T47D (cell line): ENCODE data around the gene PPP1R12C.

Experiments used
- DNase-seq, 2 experiments: peaks; one replicate each; pipeline versions ENCODE4 v3.0.0 to v3.0.0-alpha.2; 2011 to 2012; ENCODE audit warnings: low read depth in 1 of 2, low spot score in 1 of 2
- JUND ChIP-seq: IDR thresholded peaks from 2 replicates; pipeline ENCODE4 v1.6.1; 2012; ENCODE audit warnings: low read depth
- in situ Hi-C: cut with HindIII; loops from 2 replicates; pipeline ENCODE4 v1.10.0; 2016; ENCODE audit warnings: low sequenced_read_pairs, low pct_unique_long_range_greater_than_20kb

PPP1R12C gene

DNA sequence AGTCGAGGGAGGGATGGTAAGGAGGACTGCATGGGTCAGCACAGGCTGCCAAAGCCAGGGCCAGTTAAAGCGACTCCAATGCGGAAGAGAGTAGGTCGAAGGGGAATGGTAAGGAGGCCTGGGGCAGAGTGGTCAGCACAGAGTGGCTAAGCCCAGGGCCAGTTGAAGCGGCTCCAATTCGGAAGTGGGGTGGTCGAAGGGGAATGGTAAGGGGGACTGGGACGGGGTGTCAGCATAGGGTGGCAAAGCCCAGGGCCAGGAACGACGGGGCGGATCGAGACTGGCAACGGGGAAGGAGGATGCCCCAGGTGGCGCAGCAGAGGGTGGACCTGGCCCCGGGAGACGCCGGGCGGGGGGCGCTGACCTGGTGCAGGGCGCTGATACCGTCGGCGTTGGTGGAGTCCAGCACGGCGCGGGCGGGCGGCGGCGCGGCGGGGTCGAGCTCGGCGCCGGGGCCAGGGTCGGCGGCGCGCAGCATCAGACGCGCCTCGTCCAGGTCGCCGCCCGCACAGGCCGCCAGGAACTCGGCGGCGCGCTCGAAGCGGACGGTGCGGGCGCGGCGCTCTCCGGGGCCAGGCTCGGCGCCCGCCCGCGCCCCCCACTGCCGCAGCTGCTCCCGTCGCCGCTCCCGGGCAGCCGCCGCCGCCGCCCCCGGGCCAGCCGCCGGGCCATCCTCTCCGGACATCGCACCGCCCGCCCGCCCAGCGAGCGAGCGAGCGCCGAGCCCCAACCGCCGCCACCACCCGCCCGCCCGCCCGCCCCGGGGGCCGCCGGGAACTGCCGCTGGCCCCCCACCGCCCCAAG, at the start of gene PPP1R12C:
TSS of gene PPP1R12C (minus strand) at position 779 of the 804 bp plus-strand sequence. CDS start at position 685, 94 bp downstream.
- no peak for DNase-seq
- TF ChIP-seq JUND = no peak
- in situ Hi-C loops = no loop called here

DNA sequence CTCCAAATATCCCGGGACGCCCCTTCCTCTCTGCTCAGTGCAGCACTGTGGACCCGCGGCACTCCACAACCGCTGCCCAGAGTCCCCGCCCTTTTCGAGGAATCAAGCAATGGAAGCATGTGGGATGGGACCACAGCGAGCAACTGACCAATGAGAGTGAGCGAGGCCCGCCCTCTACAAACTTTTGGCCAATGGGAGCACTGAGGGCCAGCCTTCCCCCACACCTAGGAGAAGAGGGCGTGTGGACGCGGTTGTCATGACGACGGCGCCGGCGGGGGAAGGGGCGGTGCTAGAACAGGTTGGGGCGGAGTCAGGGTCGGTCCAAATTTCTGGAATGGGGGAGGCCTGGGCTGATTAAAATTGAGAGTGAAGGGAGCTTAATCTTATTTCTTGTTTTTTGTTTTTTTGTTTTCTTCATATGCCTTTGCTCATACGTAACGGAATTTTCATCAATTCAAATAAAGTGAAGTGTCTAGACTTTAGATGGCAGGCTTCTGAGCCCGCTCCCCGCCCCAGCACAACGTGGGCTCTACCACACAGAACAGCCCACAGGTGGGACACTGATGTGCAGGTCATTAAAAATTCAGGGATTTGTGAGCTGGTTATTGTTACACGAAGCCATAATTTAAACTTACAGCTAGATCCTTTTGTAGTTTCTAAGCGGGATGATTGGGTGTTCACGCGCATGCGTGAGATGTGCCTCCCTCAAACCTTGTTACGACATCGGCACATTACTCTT, 49.3 kb upstream of the PPP1R12C start, which contains the start of gene DNAAF3:
TSS of gene DNAAF3 (minus strand) at position 84 of the 739 bp plus-strand sequence. CDS start 200 bp downstream, outside the sequence.
- no peak for TF ChIP-seq JUND
- peak; percentile 98 for DNase-seq
- in situ Hi-C loops = no loop called here

DNA sequence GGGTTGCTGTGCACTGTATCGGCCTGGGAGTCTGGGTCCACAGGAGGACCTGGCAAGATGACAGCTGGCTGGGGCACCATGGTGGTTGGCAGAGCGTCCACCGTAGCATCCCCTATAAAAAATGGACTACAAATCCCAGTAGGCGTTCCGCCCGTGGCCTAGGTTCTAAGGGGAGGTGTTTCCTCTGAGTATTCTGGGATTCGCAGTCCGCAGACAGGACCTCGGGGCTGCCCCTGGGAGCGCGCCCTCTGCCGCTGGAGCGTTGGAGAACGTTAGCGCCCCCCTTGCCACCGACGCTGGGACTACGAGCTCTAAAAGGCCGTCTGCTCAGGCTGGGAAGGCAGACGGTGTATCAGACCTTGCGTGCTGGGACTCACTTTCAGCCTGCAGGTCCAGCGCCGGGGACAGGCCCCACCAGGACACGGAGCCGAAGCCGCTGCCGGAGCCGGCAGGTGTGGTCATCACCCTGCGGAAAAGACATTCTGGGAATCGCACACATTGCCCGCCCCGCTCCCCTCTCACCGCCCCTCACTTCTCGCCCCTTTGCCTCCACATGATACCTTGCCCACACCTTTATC, 48.6 kb upstream of the PPP1R12C start:
- DNase-seq = peak; percentile 65 to 91
- no peak for TF ChIP-seq JUND
- in situ Hi-C loops = no loop called here

DNA sequence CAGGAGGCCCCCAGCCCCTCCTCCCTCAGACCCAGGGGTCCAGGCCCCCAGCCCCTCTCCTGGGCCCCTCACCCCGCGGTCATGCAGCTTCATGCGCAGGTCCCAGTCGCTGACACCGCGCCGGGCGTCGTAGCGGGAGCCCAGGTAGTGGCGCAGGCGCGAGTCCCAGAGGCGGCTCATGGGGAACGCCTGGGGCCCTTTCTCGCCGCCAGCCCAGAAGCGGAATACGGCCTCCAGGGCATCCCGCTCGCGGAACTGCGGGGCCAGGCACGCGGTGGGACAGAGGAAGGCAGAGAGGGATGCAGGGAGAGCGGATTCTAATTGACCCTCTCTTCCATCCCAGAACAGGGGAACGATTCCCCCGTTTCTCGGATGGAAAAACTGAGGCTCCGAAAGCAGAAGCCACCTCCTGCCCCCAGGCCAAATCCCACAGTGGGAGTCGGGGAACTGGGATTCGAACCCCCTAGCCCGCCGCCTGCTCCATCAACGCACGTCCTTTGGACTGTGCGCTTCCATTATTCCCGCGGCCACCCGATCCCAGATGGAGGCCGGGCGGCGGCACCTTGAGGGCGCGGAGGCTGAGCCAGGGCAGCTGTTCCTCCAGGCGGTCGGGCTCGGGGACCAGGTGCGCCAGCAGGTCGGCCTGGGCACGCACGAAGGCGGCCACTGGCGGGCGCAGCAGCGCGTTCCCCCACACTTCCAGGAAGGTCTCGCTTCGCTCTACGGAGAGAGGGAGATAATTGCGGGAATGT, 44.3 kb upstream of the PPP1R12C start:
- in situ Hi-C loops = no loop called here
- TF ChIP-seq JUND = no peak
- no peak for DNase-seq

DNA sequence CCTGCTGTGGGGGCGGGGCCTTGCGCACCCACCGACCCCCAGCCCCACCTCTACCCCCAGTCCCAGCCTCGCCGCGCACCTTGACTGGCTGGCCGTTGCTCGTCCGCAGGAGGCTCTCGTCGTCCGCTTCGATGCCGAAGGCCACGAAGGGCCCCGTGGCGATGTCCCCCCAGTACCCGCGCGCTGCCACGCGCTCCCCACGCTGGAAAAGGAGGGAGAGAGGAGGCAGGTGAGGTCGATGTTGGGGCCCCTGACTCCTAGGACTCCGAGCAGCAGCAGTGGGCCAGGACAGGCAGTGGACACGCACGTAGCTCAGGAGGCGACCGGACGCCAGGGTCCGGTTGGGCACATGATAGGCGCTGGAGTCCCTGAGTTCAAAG, 43.5 kb upstream of the PPP1R12C start:
- in situ Hi-C loops = no loop called here
- no peak for DNase-seq
- no peak for TF ChIP-seq JUND

DNA sequence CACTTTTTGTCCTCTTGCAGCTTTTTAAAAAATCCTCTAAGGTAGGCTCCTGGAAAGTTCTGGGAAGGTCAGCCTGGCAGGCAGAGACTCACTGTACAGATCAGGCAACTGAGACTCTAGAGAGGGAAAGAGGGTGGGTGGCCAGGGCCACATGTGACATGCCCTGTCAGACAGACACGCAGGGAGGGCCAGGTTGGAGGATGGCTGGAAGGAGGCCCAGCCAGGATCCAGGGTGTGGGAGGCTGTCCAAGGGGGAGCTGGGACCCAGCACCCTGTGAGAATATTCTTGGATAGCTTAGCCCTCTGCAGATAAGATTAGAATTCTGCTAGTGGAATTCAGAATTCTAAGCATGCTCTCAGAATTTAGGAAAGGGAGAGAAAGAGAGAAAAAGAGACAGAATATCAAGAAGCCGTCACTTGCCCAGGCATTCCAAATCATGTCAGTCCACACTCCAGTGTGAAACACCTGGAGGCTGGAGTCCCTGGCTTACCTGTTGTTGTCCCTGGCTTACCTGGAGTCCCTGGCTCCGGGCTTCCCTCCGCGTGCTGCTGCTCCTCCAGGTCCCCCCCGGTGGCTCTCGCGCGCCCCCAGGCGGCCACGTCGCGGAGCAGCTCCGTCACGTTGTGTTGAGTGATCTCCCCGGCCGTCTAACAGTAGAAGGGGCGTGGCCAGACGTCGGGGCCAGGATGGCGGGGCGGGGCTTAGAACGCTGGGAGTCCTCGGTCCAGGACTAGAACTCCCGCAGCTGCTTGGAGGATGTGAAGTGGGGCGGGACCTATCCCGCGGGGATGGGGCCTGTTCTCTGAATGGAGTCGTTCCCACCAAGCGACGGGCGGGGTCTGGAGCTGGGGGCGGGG, 42.9 kb upstream of the PPP1R12C start:
- DNase-seq = peak; percentile 93 to 97
- in situ Hi-C loops = no loop called here
- TF ChIP-seq JUND = no peak

DNA sequence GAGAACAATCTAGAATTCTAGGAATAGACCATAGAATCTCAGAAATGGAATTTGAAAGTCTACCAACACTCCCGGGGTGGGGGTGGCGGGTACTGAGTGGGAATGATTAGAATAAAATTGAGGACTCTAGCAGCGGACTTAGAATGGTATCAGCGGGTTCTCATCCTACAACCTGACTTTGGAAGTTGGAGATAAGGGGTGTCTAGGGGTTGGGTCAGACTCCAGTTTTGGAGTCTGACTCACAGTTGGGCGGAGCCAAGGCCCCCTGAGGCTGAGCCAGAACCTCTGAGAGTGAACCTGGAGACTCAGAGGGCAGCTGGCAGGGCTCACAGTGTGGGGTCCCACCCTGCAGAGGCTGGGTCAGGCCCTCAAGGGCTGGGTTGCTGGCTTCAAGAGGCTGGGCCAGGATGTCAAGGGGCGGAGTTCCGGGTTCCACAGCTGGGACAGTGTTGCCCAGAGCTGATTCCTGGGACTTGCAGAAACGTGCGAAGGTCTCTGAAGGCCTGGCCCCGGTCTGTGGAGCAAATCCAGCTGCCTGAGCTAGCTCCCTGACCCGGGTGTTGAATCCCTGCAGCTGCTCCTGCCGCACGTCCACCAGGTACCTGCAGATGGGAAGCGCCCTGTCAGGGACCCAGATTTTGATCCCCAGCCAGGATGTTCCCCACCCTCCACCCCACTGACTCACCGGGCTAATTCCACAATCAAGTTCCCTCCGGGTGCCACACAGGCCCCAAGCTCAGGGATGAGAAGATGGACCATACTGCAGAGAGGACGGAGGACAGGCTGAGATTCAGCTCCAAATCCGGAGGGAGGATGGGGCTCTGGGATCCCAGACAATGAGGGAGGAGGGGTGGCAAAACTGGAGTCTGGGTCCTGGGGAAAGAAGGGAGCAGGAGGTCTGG, 41.7 kb upstream of the PPP1R12C start:
- in situ Hi-C loops = no loop called here
- DNase-seq = no peak
- TF ChIP-seq JUND = no peak

DNA sequence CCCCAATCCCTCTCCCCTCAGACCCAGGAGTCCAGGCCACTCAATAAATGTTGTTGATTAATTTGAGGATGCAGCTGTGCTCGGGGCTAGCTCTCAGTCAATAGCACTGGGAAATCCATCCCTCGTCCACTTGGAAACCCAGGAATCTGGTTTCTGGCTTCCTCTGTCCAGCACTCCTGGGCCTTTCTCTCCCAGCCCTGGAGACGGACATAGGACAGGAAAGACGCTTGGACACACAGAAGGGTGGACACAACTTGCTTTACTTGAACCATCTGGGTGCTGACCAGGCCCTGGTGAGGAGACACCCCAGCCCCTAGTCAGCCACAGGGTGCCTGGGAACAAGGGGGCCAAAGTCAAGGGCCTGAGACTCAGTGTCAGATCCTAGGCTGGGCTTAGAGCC, 41.0 kb upstream of the PPP1R12C start:
- in situ Hi-C loops = no loop called here
- no peak for TF ChIP-seq JUND
- no peak for DNase-seq

DNA sequence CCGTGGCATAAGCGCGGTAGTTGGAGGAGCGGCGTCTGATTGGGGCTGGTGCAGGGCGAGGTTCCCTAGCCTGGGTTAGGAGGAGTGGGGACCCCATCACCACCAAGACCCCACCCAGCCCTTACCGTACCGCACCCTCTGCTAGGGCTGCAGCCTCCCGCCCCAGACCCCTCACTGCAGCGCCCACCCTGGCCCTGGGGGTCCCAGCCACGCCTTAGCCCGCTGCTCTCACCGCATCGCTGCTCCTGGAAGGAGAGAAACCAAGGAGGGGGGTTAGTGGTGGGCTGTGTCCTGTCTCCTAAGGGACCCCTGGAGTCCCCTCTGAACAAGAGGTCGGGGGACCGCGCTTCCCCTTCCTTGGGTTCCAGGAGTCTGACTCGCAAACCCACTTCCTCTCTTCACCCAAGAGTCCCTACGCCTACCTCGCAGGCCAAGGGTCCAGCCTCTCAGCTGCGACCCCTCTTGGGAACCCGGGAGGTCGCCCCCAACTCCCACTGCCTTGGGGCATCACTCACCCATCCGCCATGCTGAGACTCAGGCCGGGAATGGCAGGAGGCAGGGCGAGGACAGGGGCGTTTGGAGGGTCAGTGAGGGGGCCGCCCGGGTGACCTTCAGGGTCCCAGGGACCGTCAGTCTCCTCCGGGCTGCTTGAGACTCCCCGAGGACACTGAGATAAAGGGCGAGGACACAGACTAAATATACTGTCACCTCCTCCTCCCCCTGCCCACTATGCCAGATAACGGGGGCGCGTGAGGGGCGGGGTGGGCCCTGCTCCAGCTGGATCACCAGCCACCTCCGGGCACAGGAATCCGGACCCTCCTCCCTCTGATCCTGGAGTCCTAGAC, 39.8 kb upstream of the PPP1R12C start, which contains the start of gene TNNI3:
TSS of gene TNNI3 (minus strand) at position 669 of the 845 bp plus-strand sequence. CDS start at position 526, 143 bp downstream.
- in situ Hi-C loops = no loop called here
- no peak for DNase-seq
- TF ChIP-seq JUND = no peak
